Dermis microvascular lymphatic vessel endothelial cell (primary cell): ENCODE results near the gene CEP126. TPM values are rescaled to one million over a fixed set of nuclear protein-coding genes. Genes with fewer than 3 reads are reported as not detected.

ENCODE experiments used
- DNase-seq, 2 donors: peaks; one replicate each; pipeline versions ENCODE4 v3.0.0 to v3.0.0-alpha.2; 2010; ENCODE audit warnings: low read depth in 2 of 2
- total RNA-seq: library from RNA; depleted of rRNA; stranded (reverse); fragments of >200 nt; gene quantifications from 2 replicates; pipeline ENCODE4 v1.2.1, GENCODE V29; 2014

The CEP126 gene
- total RNA-seq: 0.25 and 0.51 TPM in 2 replicates

- DNase-seq: peak; percentile 80 to 98
These were observed at the start of gene CEP126 for GRCh38 chr11:101914738-101915426. Gene CEP126, plus strand, starts transcription at chr11:101915010. Its CDS starts 275 bp downstream, at chr11:101915285.

- no peak for DNase-seq
These were observed 48.0 kb upstream of the CEP126 start for GRCh38 chr11:101866619-101867491.

GRCh38 chr11:101867951-101868350 lies 46.9 kb upstream of the CEP126 start:
- no peak for DNase-seq

- peak; percentile 9 to 77 for DNase-seq
These were observed 44.3 kb upstream of the CEP126 start for GRCh38 chr11:101870510-101870909.

GRCh38 chr11:101872171-101872882 lies 42.5 kb upstream of the CEP126 start:
- DNase-seq: no peak

GRCh38 chr11:101880222-101880621 lies 34.6 kb upstream of the CEP126 start:
- DNase-seq: peak; percentile 42 to 82

GRCh38 chr11:101881586-101881985 lies 33.2 kb upstream of the CEP126 start:
- no peak for DNase-seq

- DNase-seq: no peak
These were observed 29.2 kb upstream of the CEP126 start for GRCh38 chr11:101885631-101886030.

GRCh38 chr11:101889767-101890166 lies 25.0 kb upstream of the CEP126 start:
- DNase-seq: no peak

GRCh38 chr11:101894505-101894904 lies 20.3 kb upstream of the CEP126 start:
- DNase-seq: no peak

GRCh38 chr11:101907815-101908214 lies 7.0 kb upstream of the CEP126 start:
- no peak for DNase-seq

- DNase-seq: no peak
These were observed 5.7 kb upstream of the CEP126 start for GRCh38 chr11:101909087-101909486.

- peak; percentile 7 to 95 for DNase-seq
These were observed 2.0 kb upstream of the CEP126 start for GRCh38 chr11:101912823-101913284.

GRCh38 chr11:101913656-101914055 lies 1.2 kb upstream of the CEP126 start:
- DNase-seq: no peak

GRCh38 chr11:101914341-101914737 lies 471 bp upstream of the CEP126 start:
- no peak for DNase-seq

GRCh38 chr11:101915791-101916291 lies 1.0 kb downstream of the CEP126 start:
- peak; percentile 20 to 80 for DNase-seq

GRCh38 chr11:101916422-101916821 lies 1.6 kb downstream of the CEP126 start, which contains the start of gene ANGPTL5:
Gene ANGPTL5, minus strand, starts transcription at chr11:101916522. Its CDS starts 8,613 bp downstream, at chr11:101907909.
- no peak for DNase-seq

- no peak for DNase-seq
These were observed 2.4 kb downstream of the CEP126 start for GRCh38 chr11:101917226-101917625.

- no peak for DNase-seq
These were observed 6.2 kb downstream of the CEP126 start for GRCh38 chr11:101920992-101921391.

- DNase-seq: no peak
These were observed 8.7 kb downstream of the CEP126 start for GRCh38 chr11:101923554-101923953.

GRCh38 chr11:101929294-101929915 lies 14.6 kb downstream of the CEP126 start:
- no peak for DNase-seq
